K562 (cell line): Measurements from ENCODE around the gene AIF1. TPM values are rescaled to one million over a fixed set of nuclear protein-coding genes. Genes with fewer than 3 reads are reported as not detected.
A peak's percentile ranks its signal among the peaks of the same experiment; 100 is the strongest.

Experiments used
- CSDE1 ChIP-seq, 2 experiments: fragments of 450-650 bp; IDR thresholded peaks; 2 replicates each; pipeline ENCODE4 v1.6.1; 2016; ENCODE audit warnings: mild to moderate bottlenecking in 1 of 2
- IRF2 ChIP-seq: sonication (generic); formaldehyde crosslinking; IDR thresholded peaks from 2 replicates; pipeline ENCODE4 v1.8.1; 2022; ENCODE audit warnings: mild to moderate bottlenecking, missing genetic modification reagents
- KDM1A ChIP-seq, 2 experiments: fragments of 450-650 bp; IDR thresholded peaks; 2 replicates each; pipeline ENCODE4 v1.6.1; 2016; ENCODE audit warnings: mild to moderate bottlenecking in 2 of 2
- KDM2B ChIP-seq: fragments of 250-450 bp; sonication (Bioruptor Pico); IDR thresholded peaks from 2 replicates; pipeline ENCODE4 v1.8.0; 2021; ENCODE audit warnings: mild to moderate bottlenecking, moderate library complexity
- NELFE ChIP-seq: IDR thresholded peaks from 2 replicates; pipeline ENCODE4 v1.6.1; 2011; ENCODE audit warnings: mild to moderate bottlenecking; ENCODE audit not compliant: insufficient read depth, insufficient read length
- NFE2 ChIP-seq: IDR thresholded peaks from 2 replicates; pipeline ENCODE4 v1.6.1; 2014; ENCODE audit warnings: antibody characterized with exemption, low read depth
- RBBP5 ChIP-seq: fragments of 200-600 bp; sonication (generic); IDR thresholded peaks from 2 replicates; pipeline ENCODE4 v1.6.1; 2012; ENCODE audit warnings: borderline replicate concordance, mild to moderate bottlenecking, low read length, control low read depth, inconsistent platforms; ENCODE audit not compliant: insufficient read depth, poor library complexity, severe bottlenecking
- RFX1 ChIP-seq: fragments of 450-650 bp; IDR thresholded peaks from 2 replicates; pipeline ENCODE4 v1.6.1; 2016; ENCODE audit warnings: mild to moderate bottlenecking, moderate library complexity
- TAF1 ChIP-seq: IDR thresholded peaks from 2 replicates; pipeline ENCODE4 v1.6.1; 2011; ENCODE audit warnings: mild to moderate bottlenecking, low read length, moderate library complexity; ENCODE audit not compliant: insufficient read depth, control insufficient read depth, severe bottlenecking; ENCODE audit errors: extremely low read depth
- TEAD2 ChIP-seq: fragments of 450-650 bp; IDR thresholded peaks from 2 replicates; pipeline ENCODE4 v1.6.1; 2016; ENCODE audit warnings: missing genetic modification characterization, control low read depth, missing compliant biosample characterization
- XRCC5 ChIP-seq: fragments of 200-400 bp; formaldehyde crosslinking; IDR thresholded peaks from 2 replicates; pipeline ENCODE4 v1.6.1; 2017; ENCODE audit warnings: low read depth, mild to moderate bottlenecking, low read length
- ZFP30 ChIP-seq: fragments of 250-450 bp; sonication (Bioruptor Pico); IDR thresholded peaks from 2 replicates; pipeline ENCODE4 v1.8.0; 2022; ENCODE audit warnings: moderate library complexity, mild to moderate bottlenecking, inconsistent platforms, borderline replicate concordance
- ZKSCAN3 ChIP-seq: fragments of 250-450 bp; sonication (Bioruptor Pico); IDR thresholded peaks from 2 replicates; pipeline ENCODE4 v1.4.0; 2020
- ZNF143 ChIP-seq: sonication (generic); formaldehyde crosslinking; IDR thresholded peaks from 2 replicates; pipeline ENCODE4 v1.9.0; 2022; ENCODE audit warnings: mild to moderate bottlenecking, missing genetic modification reagents
- ZNF384 ChIP-seq: IDR thresholded peaks from 2 replicates; pipeline ENCODE4 v1.6.1; 2012; ENCODE audit warnings: low read depth, low read length, improper control_type of control experiment
- ZNF644 ChIP-seq: fragments of 200-800 bp; sonication (Bioruptor generic); IDR thresholded peaks from 2 replicates; pipeline ENCODE4 v1.6.1; 2016; ENCODE audit warnings: low read depth, missing genetic modification characterization, missing compliant biosample characterization
- ZNF668 ChIP-seq: fragments of 250-450 bp; sonication (Bioruptor Pico); IDR thresholded peaks from 2 replicates; pipeline ENCODE4 v1.8.0; 2022; ENCODE audit warnings: mild to moderate bottlenecking, inconsistent platforms
- ZNF707 ChIP-seq: fragments of 250-450 bp; sonication (Bioruptor Pico); conservative IDR thresholded peaks from 2 replicates; pipeline ENCODE4 v1.8.0; 2022; ENCODE audit warnings: inconsistent platforms, mild to moderate bottlenecking, moderate library complexity
- polyA plus RNA-seq, 8 experiments: library from polyadenylated mRNA; depleted of rRNA in 4 of 8; stranded (reverse) in 5 of 8; unstranded in 3 of 8; fragments of >200 nt; fragmentation: Nextera tagmentation in 2 of 8; fragmentation: Illumina TruSeq in 1 of 8; extraction: Ambion mirVana in 2 of 8; extraction: Trizol in 1 of 8; gene quantifications; 2 replicates each; pipeline versions ENCODE4 v1.2.1 to v1.2.3, GENCODE V29; 2011 to 2014; ENCODE audit warnings: inconsistent platforms in 1 of 8, missing spikeins in 1 of 8
- total RNA-seq, 7 experiments: library from RNA; depleted of rRNA in 6 of 7; stranded (reverse); fragments of >200 nt in 6 of 7; fragmentation: Illumina TruSeq in 2 of 7; extraction: Trizol in 2 of 7; gene quantifications; 2 replicates each; pipeline versions ENCODE4 v1.2.1 to v1.2.3, GENCODE V29; 2011 to 2021; ENCODE audit warnings: low replicate concordance in 1 of 7
- TF ChIP-seq, protein P1 (sequence below): fragments of 150-350 bp; IDR thresholded peaks from 2 replicates; pipeline ENCODE4 v1.6.1; 2014; ENCODE audit warnings: low read depth, mild to moderate bottlenecking, low read length, borderline replicate concordance
- TF ChIP-seq, protein P2 (sequence below): fragments of 450-650 bp; IDR thresholded peaks from 2 replicates; pipeline ENCODE4 v1.6.1; 2016; ENCODE audit warnings: borderline replicate concordance
- TF ChIP-seq, protein P3 (sequence below): fragments of 250-450 bp; sonication (Bioruptor Pico); IDR thresholded peaks from 2 replicates; pipeline ENCODE4 v1.4.0; 2020; ENCODE audit warnings: mild to moderate bottlenecking, moderate library complexity

The AIF1 gene
- total and polyA plus RNA-seq, 9 of the 15 experiments (the other 6 are each of a cell fraction or from before 2014, with no cell fraction given): 9.4 to 33.4 (median 19.4) TPM

DNA sequence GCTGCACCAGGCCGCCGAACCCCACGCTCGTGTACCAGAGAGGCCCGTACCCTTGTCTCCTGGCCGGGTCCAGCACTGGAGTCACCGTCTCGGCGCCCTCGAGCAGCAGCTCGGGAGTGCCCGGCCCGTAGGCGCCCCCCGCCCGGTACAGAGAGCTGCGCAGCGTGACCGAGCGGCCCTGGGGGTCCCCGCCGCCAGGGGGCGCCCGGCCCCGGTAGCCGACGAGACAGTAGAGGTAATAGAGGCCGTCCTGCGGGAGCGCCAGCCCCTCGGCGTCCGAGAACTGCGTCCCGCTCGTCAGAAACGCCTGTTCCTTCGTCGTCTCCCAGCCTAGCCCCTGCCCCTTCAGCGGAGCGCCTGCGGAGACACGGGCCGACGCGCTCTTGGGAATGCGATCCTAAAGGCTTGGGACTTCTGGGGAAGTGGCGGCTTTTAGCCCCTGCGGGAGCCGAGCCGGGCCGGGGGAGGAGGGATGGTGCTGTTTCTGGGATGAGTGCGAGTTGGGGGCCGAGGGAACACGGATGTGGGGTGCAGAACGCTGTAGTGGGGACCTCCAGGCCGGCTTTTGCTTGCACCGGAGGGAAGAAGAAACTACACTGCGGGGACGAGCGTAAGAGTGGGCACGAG, 34.1 kb upstream of the AIF1 start (continued):
- TF ChIP-seq CSDE1 (IDR thresholded peaks at IDR 0.05) (no peak), ZNF668 (CRISPR knock-in tag) (no peak), RBBP5 (peak; percentile 76), NFE2 (no peak), ZNF707 (CRISPR knock-in tag) (no peak), IRF2 (CRISPR knock-in tag) (no peak), ZFP30 (no peak), RFX1 (no peak), ZKSCAN3 (CRISPR knock-in tag) (no peak), NELFE (no peak), ZNF644 (tag) (no peak), XRCC5 (peak; percentile 96), TEAD2 (no peak), KDM2B (CRISPR knock-in tag) (peak; percentile 70), KDM1A (IDR thresholded peaks at IDR 0.05) (no peak), TAF1 (peak; percentile 68), ZNF143 (CRISPR knock-in tag) (no peak), ZNF384 (no peak)
- TF ChIP-seq, protein P1, sequence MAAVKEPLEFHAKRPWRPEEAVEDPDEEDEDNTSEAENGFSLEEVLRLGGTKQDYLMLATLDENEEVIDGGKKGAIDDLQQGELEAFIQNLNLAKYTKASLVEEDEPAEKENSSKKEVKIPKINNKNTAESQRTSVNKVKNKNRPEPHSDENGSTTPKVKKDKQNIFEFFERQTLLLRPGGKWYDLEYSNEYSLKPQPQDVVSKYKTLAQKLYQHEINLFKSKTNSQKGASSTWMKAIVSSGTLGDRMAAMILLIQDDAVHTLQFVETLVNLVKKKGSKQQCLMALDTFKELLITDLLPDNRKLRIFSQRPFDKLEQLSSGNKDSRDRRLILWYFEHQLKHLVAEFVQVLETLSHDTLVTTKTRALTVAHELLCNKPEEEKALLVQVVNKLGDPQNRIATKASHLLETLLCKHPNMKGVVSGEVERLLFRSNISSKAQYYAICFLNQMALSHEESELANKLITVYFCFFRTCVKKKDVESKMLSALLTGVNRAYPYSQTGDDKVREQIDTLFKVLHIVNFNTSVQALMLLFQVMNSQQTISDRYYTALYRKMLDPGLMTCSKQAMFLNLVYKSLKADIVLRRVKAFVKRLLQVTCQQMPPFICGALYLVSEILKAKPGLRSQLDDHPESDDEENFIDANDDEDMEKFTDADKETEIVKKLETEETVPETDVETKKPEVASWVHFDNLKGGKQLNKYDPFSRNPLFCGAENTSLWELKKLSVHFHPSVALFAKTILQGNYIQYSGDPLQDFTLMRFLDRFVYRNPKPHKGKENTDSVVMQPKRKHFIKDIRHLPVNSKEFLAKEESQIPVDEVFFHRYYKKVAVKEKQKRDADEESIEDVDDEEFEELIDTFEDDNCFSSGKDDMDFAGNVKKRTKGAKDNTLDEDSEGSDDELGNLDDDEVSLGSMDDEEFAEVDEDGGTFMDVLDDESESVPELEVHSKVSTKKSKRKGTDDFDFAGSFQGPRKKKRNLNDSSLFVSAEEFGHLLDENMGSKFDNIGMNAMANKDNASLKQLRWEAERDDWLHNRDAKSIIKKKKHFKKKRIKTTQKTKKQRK: no peak
- TF ChIP-seq, protein P2, sequence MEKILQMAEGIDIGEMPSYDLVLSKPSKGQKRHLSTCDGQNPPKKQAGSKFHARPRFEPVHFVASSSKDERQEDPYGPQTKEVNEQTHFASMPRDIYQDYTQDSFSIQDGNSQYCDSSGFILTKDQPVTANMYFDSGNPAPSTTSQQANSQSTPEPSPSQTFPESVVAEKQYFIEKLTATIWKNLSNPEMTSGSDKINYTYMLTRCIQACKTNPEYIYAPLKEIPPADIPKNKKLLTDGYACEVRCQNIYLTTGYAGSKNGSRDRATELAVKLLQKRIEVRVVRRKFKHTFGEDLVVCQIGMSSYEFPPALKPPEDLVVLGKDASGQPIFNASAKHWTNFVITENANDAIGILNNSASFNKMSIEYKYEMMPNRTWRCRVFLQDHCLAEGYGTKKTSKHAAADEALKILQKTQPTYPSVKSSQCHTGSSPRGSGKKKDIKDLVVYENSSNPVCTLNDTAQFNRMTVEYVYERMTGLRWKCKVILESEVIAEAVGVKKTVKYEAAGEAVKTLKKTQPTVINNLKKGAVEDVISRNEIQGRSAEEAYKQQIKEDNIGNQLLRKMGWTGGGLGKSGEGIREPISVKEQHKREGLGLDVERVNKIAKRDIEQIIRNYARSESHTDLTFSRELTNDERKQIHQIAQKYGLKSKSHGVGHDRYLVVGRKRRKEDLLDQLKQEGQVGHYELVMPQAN: no peak; the same call in 1 of the 2 replicates
- TF ChIP-seq, protein P3, sequence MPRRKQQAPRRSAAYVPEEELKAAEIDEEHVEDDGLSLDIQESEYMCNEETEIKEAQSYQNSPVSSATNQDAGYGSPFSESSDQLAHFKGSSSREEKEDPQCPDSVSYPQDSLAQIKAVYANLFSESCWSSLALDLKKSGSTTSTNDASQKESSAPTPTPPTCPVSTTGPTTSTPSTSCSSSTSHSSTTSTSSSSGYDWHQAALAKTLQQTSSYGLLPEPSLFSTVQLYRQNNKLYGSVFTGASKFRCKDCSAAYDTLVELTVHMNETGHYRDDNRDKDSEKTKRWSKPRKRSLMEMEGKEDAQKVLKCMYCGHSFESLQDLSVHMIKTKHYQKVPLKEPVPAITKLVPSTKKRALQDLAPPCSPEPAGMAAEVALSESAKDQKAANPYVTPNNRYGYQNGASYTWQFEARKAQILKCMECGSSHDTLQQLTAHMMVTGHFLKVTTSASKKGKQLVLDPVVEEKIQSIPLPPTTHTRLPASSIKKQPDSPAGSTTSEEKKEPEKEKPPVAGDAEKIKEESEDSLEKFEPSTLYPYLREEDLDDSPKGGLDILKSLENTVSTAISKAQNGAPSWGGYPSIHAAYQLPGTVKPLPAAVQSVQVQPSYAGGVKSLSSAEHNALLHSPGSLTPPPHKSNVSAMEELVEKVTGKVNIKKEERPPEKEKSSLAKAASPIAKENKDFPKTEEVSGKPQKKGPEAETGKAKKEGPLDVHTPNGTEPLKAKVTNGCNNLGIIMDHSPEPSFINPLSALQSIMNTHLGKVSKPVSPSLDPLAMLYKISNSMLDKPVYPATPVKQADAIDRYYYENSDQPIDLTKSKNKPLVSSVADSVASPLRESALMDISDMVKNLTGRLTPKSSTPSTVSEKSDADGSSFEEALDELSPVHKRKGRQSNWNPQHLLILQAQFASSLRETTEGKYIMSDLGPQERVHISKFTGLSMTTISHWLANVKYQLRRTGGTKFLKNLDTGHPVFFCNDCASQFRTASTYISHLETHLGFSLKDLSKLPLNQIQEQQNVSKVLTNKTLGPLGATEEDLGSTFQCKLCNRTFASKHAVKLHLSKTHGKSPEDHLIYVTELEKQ (CRISPR knock-in tag): no peak
